ENCODE measurements around the gene CCS.

CCS gene

GRCh38 chr11:66559142-66559865 is 33.7 kb upstream of the CCS start:
- no peaks in the 10 kb centered on the region for H3K36me3 ChIP-seq (ENCODE audit: control insufficient read depth in 1 of 2, insufficient read depth in 2 of 2, low read length in 2 of 2)
- DNase-seq = no peak
- no peak overlapping the region for H3K27ac ChIP-seq (ENCODE audit: low read depth, low read length)
- H4K8ac ChIP-seq (ENCODE audit: low read depth, low read length) = no peak overlapping the region
- H3K4me3 ChIP-seq (ENCODE audit: low read depth, low read length) = no peak overlapping the region
- no peak overlapping the region for H2AFZ ChIP-seq (ENCODE audit: insufficient read depth, low read length, poor library complexity)
- H3K79me1 ChIP-seq (ENCODE audit: low read length) = no peaks in the 10 kb centered on the region
- no peaks in the 10 kb centered on the region for H3K27me3 ChIP-seq (ENCODE audit: insufficient read depth, low read length)
- no peak overlapping the region for H3K14ac ChIP-seq (ENCODE audit: low read length)
- no peak overlapping the region for H3K4me2 ChIP-seq (ENCODE audit: low read length)
- no peak overlapping the region for H4K12ac ChIP-seq (ENCODE audit: low read depth, low read length)
- H3K9ac ChIP-seq (ENCODE audit: low read length) = no peak overlapping the region
- H2BK120ac ChIP-seq (ENCODE audit: insufficient read depth, low read length, poor library complexity) = no peak overlapping the region
- no peaks in the 10 kb centered on the region for H3K4me1 ChIP-seq (ENCODE audit: control insufficient read depth in 1 of 2, insufficient read depth in 2 of 2, low read length in 2 of 2)
- WGBS (ENCODE audit: extremely low coverage, insufficient coverage, insufficient read length) = no CpG with 5 or more reads among the region's 50 CpGs
- no peak overlapping the region for H3K23ac ChIP-seq (ENCODE audit: low read length)
- H3K18ac ChIP-seq (ENCODE audit: low read length) = no peak overlapping the region
- no peak overlapping the region for H4K91ac ChIP-seq (ENCODE audit: low read depth, low read length)
- H2BK5ac ChIP-seq (ENCODE audit: low read depth, low read length, poor library complexity) = no peak overlapping the region
- peaks cover 4% of the 10 kb centered on the region for H3K9me3 ChIP-seq (ENCODE audit: insufficient read depth, low read depth, low read length)
- H2AK5ac ChIP-seq (ENCODE audit: low read length) = no peak overlapping the region
- H2BK12ac ChIP-seq (ENCODE audit: low read length) = no peak overlapping the region
- no peak overlapping the region for H3K4ac ChIP-seq (ENCODE audit: low read depth, low read length)
- no peaks in the 10 kb centered on the region for H3K79me2 ChIP-seq (ENCODE audit: control insufficient read depth, insufficient read depth, low read length, poor library complexity)

DNA sequence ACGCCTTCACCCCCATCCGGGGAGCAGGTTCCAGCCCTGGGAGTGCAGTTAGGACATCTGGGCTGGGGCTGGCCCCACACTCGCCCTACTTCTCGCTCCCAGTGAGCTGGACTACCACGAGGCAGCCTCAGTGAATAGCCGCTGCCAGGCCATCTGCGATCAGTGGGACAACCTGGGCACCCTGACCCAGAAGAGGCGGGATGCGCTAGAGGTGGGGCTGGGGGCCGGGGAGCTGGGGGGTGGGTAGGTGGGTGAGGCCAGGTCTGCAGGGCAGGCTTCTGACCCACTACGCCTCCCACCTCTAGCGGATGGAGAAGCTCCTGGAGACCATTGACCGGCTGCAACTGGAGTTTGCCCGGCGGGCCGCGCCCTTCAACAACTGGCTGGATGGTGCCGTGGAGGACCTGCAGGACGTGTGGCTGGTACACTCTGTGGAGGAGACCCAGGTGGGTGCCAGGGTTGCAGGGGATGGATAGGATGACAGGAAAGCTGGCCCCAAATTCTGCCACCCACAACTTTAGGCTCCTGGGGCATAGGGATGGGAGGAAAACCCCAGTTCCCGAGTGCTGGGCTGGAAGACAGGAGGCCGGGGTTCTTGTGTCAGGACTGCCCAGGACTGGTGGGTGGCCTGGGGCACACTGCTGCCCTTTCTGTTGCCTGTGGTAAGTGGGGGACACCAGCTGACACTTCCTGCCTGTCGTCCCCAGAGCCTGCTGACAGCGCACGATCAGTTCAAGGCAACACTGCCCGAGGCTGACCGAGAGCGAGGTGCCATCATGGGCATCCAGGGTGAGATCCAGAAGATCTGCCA is 32.9 kb upstream of the CCS start:
- WGBS (ENCODE audit: extremely low coverage, insufficient coverage, insufficient read length) = no CpG with 5 or more reads among the region's 27 CpGs
- Histone ChIP-seq H3K4me2 (ENCODE audit: low read length) (no peak overlapping the region), H3K18ac (ENCODE audit: low read length) (no peak overlapping the region), H2AK5ac (ENCODE audit: low read length) (no peak overlapping the region), H3K14ac (ENCODE audit: low read length) (no peak overlapping the region), H2AFZ (ENCODE audit: insufficient read depth, low read length, poor library complexity) (no peak overlapping the region), H3K79me1 (ENCODE audit: low read length) (no peaks in the 10 kb centered on the region), H3K4me1 (ENCODE audit: control insufficient read depth in 1 of 2, insufficient read depth in 2 of 2, low read length in 2 of 2) (no peaks in the 10 kb centered on the region), H4K12ac (ENCODE audit: low read depth, low read length) (no peak overlapping the region), H4K91ac (ENCODE audit: low read depth, low read length) (no peak overlapping the region), H3K4ac (ENCODE audit: low read depth, low read length) (no peak overlapping the region), H3K27ac (ENCODE audit: low read depth, low read length) (no peak overlapping the region), H2BK5ac (ENCODE audit: low read depth, low read length, poor library complexity) (no peak overlapping the region), H3K36me3 (ENCODE audit: control insufficient read depth in 1 of 2, insufficient read depth in 2 of 2, low read length in 2 of 2) (no peaks in the 10 kb centered on the region), H3K79me2 (ENCODE audit: control insufficient read depth, insufficient read depth, low read length, poor library complexity) (no peaks in the 10 kb centered on the region), H3K4me3 (ENCODE audit: low read depth, low read length) (no peak overlapping the region), H2BK120ac (ENCODE audit: insufficient read depth, low read length, poor library complexity) (no peak overlapping the region), H3K9ac (ENCODE audit: low read length) (no peak overlapping the region), H3K27me3 (ENCODE audit: insufficient read depth, low read length) (no peaks in the 10 kb centered on the region), H3K23ac (ENCODE audit: low read length) (no peak overlapping the region), H2BK12ac (ENCODE audit: low read length) (no peak overlapping the region), H4K8ac (ENCODE audit: low read depth, low read length) (no peak overlapping the region), H3K9me3 (ENCODE audit: insufficient read depth, low read depth, low read length) (peaks cover 4% of the 10 kb centered on the region)
- no peak for DNase-seq

DNA sequence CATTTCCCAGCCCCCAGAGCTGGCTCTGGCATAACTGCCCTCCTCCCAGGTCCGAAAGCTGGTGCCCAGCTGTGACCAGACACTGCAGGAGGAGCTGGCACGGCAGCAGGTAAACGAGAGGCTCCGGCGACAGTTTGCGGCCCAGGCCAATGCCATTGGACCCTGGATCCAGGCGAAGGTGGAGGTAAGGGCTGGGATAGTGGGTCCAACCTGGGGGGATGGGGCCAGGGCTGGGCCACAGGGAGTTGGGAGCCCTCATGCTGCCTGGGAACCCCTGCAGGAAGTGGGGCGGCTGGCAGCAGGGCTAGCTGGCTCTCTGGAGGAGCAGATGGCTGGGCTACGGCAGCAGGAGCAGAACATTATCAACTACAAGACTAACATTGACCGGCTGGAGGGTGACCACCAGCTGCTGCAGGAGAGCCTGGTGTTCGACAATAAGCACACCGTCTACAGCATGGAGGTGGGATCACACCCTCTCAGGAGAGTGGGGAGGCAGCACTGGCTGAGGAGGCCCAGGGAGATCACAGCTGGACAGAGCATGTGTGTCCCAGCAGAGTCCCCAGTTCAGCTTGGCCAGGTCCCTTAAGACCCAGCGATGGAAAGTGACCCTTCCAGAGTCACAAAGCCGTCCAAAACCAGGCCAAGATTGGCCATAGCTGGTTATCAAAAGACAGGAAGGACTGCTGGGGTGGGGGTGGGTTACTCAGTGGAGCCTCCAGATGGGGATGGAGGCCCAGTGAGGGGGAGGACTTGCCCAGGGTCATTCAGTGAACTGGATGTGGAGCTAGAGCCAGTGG is 31.6 kb upstream of the CCS start:
- no peak overlapping the region for H3K4ac ChIP-seq (ENCODE audit: low read depth, low read length)
- no peak overlapping the region for H2BK120ac ChIP-seq (ENCODE audit: insufficient read depth, low read length, poor library complexity)
- H3K9ac ChIP-seq (ENCODE audit: low read length) = no peak overlapping the region
- no peak overlapping the region for H3K18ac ChIP-seq (ENCODE audit: low read length)
- no peak overlapping the region for H2AFZ ChIP-seq (ENCODE audit: insufficient read depth, low read length, poor library complexity)
- H3K4me3 ChIP-seq (ENCODE audit: low read depth, low read length) = no peak overlapping the region
- no peak overlapping the region for H3K23ac ChIP-seq (ENCODE audit: low read length)
- no peak overlapping the region for H4K12ac ChIP-seq (ENCODE audit: low read depth, low read length)
- H3K4me2 ChIP-seq (ENCODE audit: low read length) = no peak overlapping the region
- no peak overlapping the region for H2BK5ac ChIP-seq (ENCODE audit: low read depth, low read length, poor library complexity)
- no peaks in the 10 kb centered on the region for H3K79me1 ChIP-seq (ENCODE audit: low read length)
- peaks cover 4% of the 10 kb centered on the region for H3K9me3 ChIP-seq (ENCODE audit: insufficient read depth, low read depth, low read length)
- H4K8ac ChIP-seq (ENCODE audit: low read depth, low read length) = no peak overlapping the region
- H3K4me1 ChIP-seq (ENCODE audit: control insufficient read depth in 1 of 2, insufficient read depth in 2 of 2, low read length in 2 of 2) = no peaks in the 10 kb centered on the region
- no peaks in the 10 kb centered on the region for H3K36me3 ChIP-seq (ENCODE audit: control insufficient read depth in 1 of 2, insufficient read depth in 2 of 2, low read length in 2 of 2)
- H3K79me2 ChIP-seq (ENCODE audit: control insufficient read depth, insufficient read depth, low read length, poor library complexity) = no peaks in the 10 kb centered on the region
- no peak overlapping the region for H2AK5ac ChIP-seq (ENCODE audit: low read length)
- no peaks in the 10 kb centered on the region for H3K27me3 ChIP-seq (ENCODE audit: insufficient read depth, low read length)
- no CpG with 5 or more reads among the region's 14 CpGs for WGBS (ENCODE audit: extremely low coverage, insufficient coverage, insufficient read length)
- H4K91ac ChIP-seq (ENCODE audit: low read depth, low read length) = no peak overlapping the region
- H3K27ac ChIP-seq (ENCODE audit: low read depth, low read length) = no peak overlapping the region
- H3K14ac ChIP-seq (ENCODE audit: low read length) = no peak overlapping the region
- H2BK12ac ChIP-seq (ENCODE audit: low read length) = no peak overlapping the region
- DNase-seq = no peak

DNA sequence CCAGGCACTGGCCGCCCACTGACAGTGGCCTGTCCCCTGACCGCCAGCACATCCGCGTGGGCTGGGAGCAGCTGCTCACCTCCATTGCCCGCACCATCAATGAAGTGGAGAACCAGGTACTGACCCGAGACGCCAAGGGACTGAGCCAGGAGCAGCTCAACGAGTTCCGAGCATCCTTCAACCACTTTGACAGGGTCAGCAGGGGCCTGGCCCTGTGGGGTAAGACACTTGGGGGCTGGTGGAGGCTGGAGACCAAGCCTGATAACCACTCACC is 31.1 kb upstream of the CCS start:
- H3K4me1 ChIP-seq (ENCODE audit: control insufficient read depth in 1 of 2, insufficient read depth in 2 of 2, low read length in 2 of 2) = no peaks in the 10 kb centered on the region
- H4K8ac ChIP-seq (ENCODE audit: low read depth, low read length) = no peak overlapping the region

More for the DNA sequence above, 31.1 kb upstream of the CCS start:
- H2AK5ac ChIP-seq (ENCODE audit: low read length) = no peak overlapping the region
- H4K12ac ChIP-seq (ENCODE audit: low read depth, low read length) = no peak overlapping the region
- no peak overlapping the region for H2BK12ac ChIP-seq (ENCODE audit: low read length)
- H3K36me3 ChIP-seq (ENCODE audit: control insufficient read depth in 1 of 2, insufficient read depth in 2 of 2, low read length in 2 of 2) = no peaks in the 10 kb centered on the region
- H3K27me3 ChIP-seq (ENCODE audit: insufficient read depth, low read length) = no peaks in the 10 kb centered on the region
- no peak overlapping the region for H3K4me3 ChIP-seq (ENCODE audit: low read depth, low read length)
- no peak overlapping the region for H2AFZ ChIP-seq (ENCODE audit: insufficient read depth, low read length, poor library complexity)
- no peak overlapping the region for H4K91ac ChIP-seq (ENCODE audit: low read depth, low read length)
- H3K27ac ChIP-seq (ENCODE audit: low read depth, low read length) = no peak overlapping the region
- H3K18ac ChIP-seq (ENCODE audit: low read length) = no peak overlapping the region
- H3K79me1 ChIP-seq (ENCODE audit: low read length) = no peaks in the 10 kb centered on the region
- no peak overlapping the region for H2BK120ac ChIP-seq (ENCODE audit: insufficient read depth, low read length, poor library complexity)
- no peak overlapping the region for H2BK5ac ChIP-seq (ENCODE audit: low read depth, low read length, poor library complexity)
- no peak overlapping the region for H3K14ac ChIP-seq (ENCODE audit: low read length)
- DNase-seq = no peak
- no peak overlapping the region for H3K4ac ChIP-seq (ENCODE audit: low read depth, low read length)
- no peak overlapping the region for H3K23ac ChIP-seq (ENCODE audit: low read length)
- peaks cover 4% of the 10 kb centered on the region for H3K9me3 ChIP-seq (ENCODE audit: insufficient read depth, low read depth, low read length)
- WGBS (ENCODE audit: extremely low coverage, insufficient coverage, insufficient read length) = no CpG with 5 or more reads among the region's 9 CpGs
- H3K79me2 ChIP-seq (ENCODE audit: control insufficient read depth, insufficient read depth, low read length, poor library complexity) = no peaks in the 10 kb centered on the region
- no peak overlapping the region for H3K9ac ChIP-seq (ENCODE audit: low read length)
- no peak overlapping the region for H3K4me2 ChIP-seq (ENCODE audit: low read length)
